Measurements from ENCODE around the gene MYH9.

MYH9 gene

GRCh38 chr22:36356708-36357624, 30.8 kb downstream of the MYH9 start:
- Histone ChIP-seq H3K79me2 (ENCODE audit: insufficient read depth, low read length) (peaks cover 94% of the 10 kb centered on the region), H3F3A (ENCODE audit: insufficient read depth, low read length) (no peaks in the 10 kb centered on the region), H3K9me2 (ENCODE audit: low read depth, low read length) (no peaks in the 10 kb centered on the region), H3K4me3 (ENCODE audit: low read depth, low read length, poor library complexity, severe bottlenecking) (no peak overlapping the region), H3K4me2 (ENCODE audit: low read length) (peak overlapping the region; percentile 1; the same call in 1 of the 2 replicates), H3K9ac (ENCODE audit: low read length) (peak overlapping the region; percentile 0; the same call in 1 of the 2 replicates), H4K20me1 (ENCODE audit: insufficient read depth, low read length) (no peaks in the 10 kb centered on the region), H3K27ac (ENCODE audit: low read depth, low read length, poor library complexity, severe bottlenecking) (peak overlapping the region; percentile 64), H3K27me3 (ENCODE audit: insufficient read depth, low read length) (no peaks in the 10 kb centered on the region), H3K4me1 (ENCODE audit: insufficient read depth, low read length, severe bottlenecking) (peaks cover 81% of the 10 kb centered on the region), H3K9me3 (ENCODE audit: low read length) (no peaks in the 10 kb centered on the region), H3K36me3 (ENCODE audit: insufficient read depth, low read length) (peaks cover 11% of the 10 kb centered on the region), H2AFZ (ENCODE audit: low read length) (no peak overlapping the region)
- TF ChIP-seq EZH2 (IDR thresholded peaks at IDR 0.05; ENCODE audit: borderline replicate concordance, low read length) (no peak), CTCF (IDR thresholded peaks at IDR 0.05; ENCODE audit: low read length) (no peak)

GRCh38 chr22:36355894-36356293, 31.9 kb downstream of the MYH9 start:
- H3F3A ChIP-seq (ENCODE audit: insufficient read depth, low read length): no peaks in the 10 kb centered on the region
- H3K27me3 ChIP-seq (ENCODE audit: insufficient read depth, low read length): no peaks in the 10 kb centered on the region
- H3K4me1 ChIP-seq (ENCODE audit: insufficient read depth, low read length, severe bottlenecking): peaks cover 70% of the 10 kb centered on the region
- no peaks in the 10 kb centered on the region for H3K9me3 ChIP-seq (ENCODE audit: low read length)
- H3K9ac ChIP-seq (ENCODE audit: low read length): peak overlapping the region; percentile 21; the same call in 1 of the 2 replicates
- peak overlapping the region; percentile 38 for H3K4me2 ChIP-seq (ENCODE audit: low read length)
- no peak for TF ChIP-seq EZH2 (IDR thresholded peaks at IDR 0.05; ENCODE audit: borderline replicate concordance, low read length)
- TF ChIP-seq CTCF (IDR thresholded peaks at IDR 0.05; ENCODE audit: low read length): no peak
- no peak overlapping the region for H2AFZ ChIP-seq (ENCODE audit: low read length)
- peak overlapping the region; percentile 11 for H3K4me3 ChIP-seq (ENCODE audit: low read depth, low read length, poor library complexity, severe bottlenecking)
- H3K36me3 ChIP-seq (ENCODE audit: insufficient read depth, low read length): peaks cover 11% of the 10 kb centered on the region
- no peaks in the 10 kb centered on the region for H4K20me1 ChIP-seq (ENCODE audit: insufficient read depth, low read length)
- peak overlapping the region; percentile 79 for H3K27ac ChIP-seq (ENCODE audit: low read depth, low read length, poor library complexity, severe bottlenecking)
- no peaks in the 10 kb centered on the region for H3K9me2 ChIP-seq (ENCODE audit: low read depth, low read length)
- peaks cover 94% of the 10 kb centered on the region for H3K79me2 ChIP-seq (ENCODE audit: insufficient read depth, low read length)

- Histone ChIP-seq H3K27ac (ENCODE audit: low read depth, low read length, poor library complexity, severe bottlenecking) (peak overlapping the region; percentile 79), H3K4me3 (ENCODE audit: low read depth, low read length, poor library complexity, severe bottlenecking) (peak overlapping the region; percentile 11), H3K36me3 (ENCODE audit: insufficient read depth, low read length) (peaks cover 15% of the 10 kb centered on the region)
Measured at GRCh38 chr22:36355362-36355761, 32.4 kb downstream of the MYH9 start.

More at GRCh38 chr22:36355362-36355761, 32.4 kb downstream of the MYH9 start:
- no peak for TF ChIP-seq EZH2 (IDR thresholded peaks at IDR 0.05; ENCODE audit: borderline replicate concordance, low read length)
- TF ChIP-seq CTCF (IDR thresholded peaks at IDR 0.05; ENCODE audit: low read length): no peak
- peaks cover 95% of the 10 kb centered on the region for H3K79me2 ChIP-seq (ENCODE audit: insufficient read depth, low read length)
- no peak overlapping the region for H2AFZ ChIP-seq (ENCODE audit: low read length)
- H4K20me1 ChIP-seq (ENCODE audit: insufficient read depth, low read length): no peaks in the 10 kb centered on the region
- H3K4me1 ChIP-seq (ENCODE audit: insufficient read depth, low read length, severe bottlenecking): peaks cover 65% of the 10 kb centered on the region
- peak overlapping the region; percentile 21; the same call in 1 of the 2 replicates for H3K9ac ChIP-seq (ENCODE audit: low read length)
- no peaks in the 10 kb centered on the region for H3K9me3 ChIP-seq (ENCODE audit: low read length)
- H3K4me2 ChIP-seq (ENCODE audit: low read length): peak overlapping the region; percentile 38
- H3K9me2 ChIP-seq (ENCODE audit: low read depth, low read length): no peaks in the 10 kb centered on the region
- no peaks in the 10 kb centered on the region for H3K27me3 ChIP-seq (ENCODE audit: insufficient read depth, low read length)
- H3F3A ChIP-seq (ENCODE audit: insufficient read depth, low read length): no peaks in the 10 kb centered on the region

Measured in OCI-LY1 (cell line).